ENCODE results near the gene RXRG. TPM values are rescaled to one million over a fixed set of nuclear protein-coding genes. Genes with fewer than 3 reads are reported as not detected.

Gene RXRG
- total RNA-seq, 1 donor from 2014 or later = not detected

GRCh38 chr1:165387505-165387904 lies 57.4 kb downstream of the RXRG start:
- no peak overlapping the region for H3K4me3 Mint-ChIP-seq (ENCODE audit: unreplicated experiment)
- H3K4me1 Mint-ChIP-seq (ENCODE audit: low read depth, unreplicated experiment) = peaks cover 2% of the 10 kb centered on the region

DNA sequence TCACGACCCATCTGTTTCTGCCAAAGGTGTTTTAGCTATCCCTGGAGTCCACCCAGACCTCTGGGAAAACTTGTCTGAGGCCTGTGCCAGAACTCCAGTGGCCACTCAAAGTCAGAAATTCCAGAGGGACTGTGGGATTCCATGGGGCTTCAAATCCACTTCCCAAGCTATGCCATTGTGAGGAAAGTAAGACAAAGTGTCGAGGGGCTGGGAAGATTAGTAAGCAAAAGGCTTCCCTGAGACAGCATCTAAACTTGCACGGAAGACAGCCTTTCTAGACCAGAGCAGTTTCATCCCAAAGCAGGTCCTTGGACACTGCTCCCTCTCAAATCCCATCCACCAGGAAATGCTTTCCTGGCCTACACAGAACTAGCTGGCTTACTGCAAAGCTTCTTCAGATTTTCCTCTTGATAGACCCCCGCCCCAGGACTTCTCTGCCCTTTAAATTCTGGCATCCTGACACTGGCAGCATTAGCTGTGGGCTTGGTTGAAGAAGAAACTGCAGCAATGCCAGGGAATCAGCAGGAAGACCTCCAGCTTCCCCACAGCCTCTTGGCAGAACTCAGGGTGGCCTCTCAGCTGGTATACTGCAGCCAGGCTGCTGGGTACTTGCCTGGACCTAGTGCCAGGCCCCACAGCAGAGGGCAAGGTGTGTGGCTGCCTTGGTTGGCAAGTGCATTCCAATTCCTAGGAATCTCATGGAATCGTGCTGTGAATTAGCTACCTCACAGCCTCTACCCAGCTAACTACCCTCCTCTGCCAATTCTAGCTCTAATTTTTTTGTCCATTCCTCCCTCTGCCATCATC lies 61.1 kb downstream of the RXRG start:
- no peaks in the 10 kb centered on the region for H3K9me3 ChIP-seq (ENCODE audit: insufficient read depth, low read depth, low read length)
- no peak overlapping the region for H3K4me2 ChIP-seq (ENCODE audit: low read length)
- no peaks in the 10 kb centered on the region for H3K4me1 ChIP-seq (ENCODE audit: insufficient read depth, low read length)
- no peak overlapping the region for H3K27ac Mint-ChIP-seq (ENCODE audit: unreplicated experiment)
- no peak overlapping the region for H3K4me3 Mint-ChIP-seq (ENCODE audit: unreplicated experiment)
- H3K4me1 Mint-ChIP-seq (ENCODE audit: low read depth, unreplicated experiment) = peaks cover 2% of the 10 kb centered on the region
- TF ChIP-seq EZH2 (IDR thresholded peaks at IDR 0.05; ENCODE audit: insufficient read depth, low read length) (no peak), CTCF (IDR thresholded peaks at IDR 0.05; ENCODE audit: insufficient read depth, low read depth, low read length) (no peak)
- no peaks in the 10 kb centered on the region for H4K20me1 ChIP-seq (ENCODE audit: insufficient read depth, low read length)
- DNase-seq (ENCODE audit: low read depth) = no peak
- H3K27me3 Mint-ChIP-seq (ENCODE audit: low read depth, unreplicated experiment) = peaks cover 96% of the 10 kb centered on the region
- no peak overlapping the region for H3K4me3 ChIP-seq (ENCODE audit: insufficient read depth, low read depth, low read length)
- H3K36me3 Mint-ChIP-seq (ENCODE audit: low read depth, unreplicated experiment) = peaks cover 4% of the 10 kb centered on the region
- FAIRE-seq = no peak
- H3K36me3 ChIP-seq (ENCODE audit: insufficient read depth, low read length) = no peaks in the 10 kb centered on the region
- no peak overlapping the region for H3K9ac ChIP-seq (ENCODE audit: low read length)
- H2AFZ ChIP-seq (ENCODE audit: low read depth, low read length) = no peak overlapping the region
- no peaks in the 10 kb centered on the region for H3K9me3 Mint-ChIP-seq (ENCODE audit: unreplicated experiment)
- no peaks in the 10 kb centered on the region for H3K79me2 ChIP-seq (ENCODE audit: insufficient read depth, low read length)
- H3K27me3 ChIP-seq (ENCODE audit: insufficient read depth, low read length) = peaks cover 44% of the 10 kb centered on the region
- no peak overlapping the region for H3K27ac ChIP-seq (ENCODE audit: low read depth, low read length)

More at GRCh38 chr1:165387505-165387904, 57.4 kb downstream of the RXRG start:
- Histone ChIP-seq H3K36me3 (ENCODE audit: insufficient read depth, low read length) (no peaks in the 10 kb centered on the region), H4K20me1 (ENCODE audit: insufficient read depth, low read length) (peaks cover under 1% of the 10 kb centered on the region), H3K27ac (ENCODE audit: low read depth, low read length) (no peak overlapping the region), H3K9ac (ENCODE audit: low read length) (no peak overlapping the region), H3K27me3 (ENCODE audit: insufficient read depth, low read length) (peaks cover 71% of the 10 kb centered on the region), H3K4me1 (ENCODE audit: insufficient read depth, low read length) (no peaks in the 10 kb centered on the region), H3K9me3 (ENCODE audit: insufficient read depth, low read depth, low read length) (no peaks in the 10 kb centered on the region), H3K79me2 (ENCODE audit: insufficient read depth, low read length) (no peaks in the 10 kb centered on the region), H2AFZ (ENCODE audit: low read depth, low read length) (no peak overlapping the region), H3K4me2 (ENCODE audit: low read length) (no peak overlapping the region), H3K4me3 (ENCODE audit: insufficient read depth, low read depth, low read length) (no peak overlapping the region)
- DNase-seq (ENCODE audit: low read depth) (no peak), FAIRE-seq (peak; percentile 9)
- TF ChIP-seq EZH2 (IDR thresholded peaks at IDR 0.05; ENCODE audit: insufficient read depth, low read length) (no peak), CTCF (IDR thresholded peaks at IDR 0.05; ENCODE audit: insufficient read depth, low read depth, low read length) (no peak)
- Mint-ChIP-seq H3K27me3 (ENCODE audit: low read depth, unreplicated experiment) (peaks cover 96% of the 10 kb centered on the region), H3K36me3 (ENCODE audit: low read depth, unreplicated experiment) (peaks cover 1% of the 10 kb centered on the region), H3K9me3 (ENCODE audit: unreplicated experiment) (peaks cover 9% of the 10 kb centered on the region), H3K27ac (ENCODE audit: unreplicated experiment) (no peak overlapping the region)

GRCh38 chr1:165383067-165383466 lies 61.9 kb downstream of the RXRG start:
- H4K20me1 ChIP-seq (ENCODE audit: insufficient read depth, low read length) = no peaks in the 10 kb centered on the region
- no peaks in the 10 kb centered on the region for H3K9me3 ChIP-seq (ENCODE audit: insufficient read depth, low read depth, low read length)
- Mint-ChIP-seq H3K4me3 (ENCODE audit: unreplicated experiment) (no peak overlapping the region), H3K36me3 (ENCODE audit: low read depth, unreplicated experiment) (peaks cover 4% of the 10 kb centered on the region), H3K27ac (ENCODE audit: unreplicated experiment) (no peak overlapping the region), H3K27me3 (ENCODE audit: low read depth, unreplicated experiment) (peaks cover 95% of the 10 kb centered on the region), H3K9me3 (ENCODE audit: unreplicated experiment) (no peaks in the 10 kb centered on the region), H3K4me1 (ENCODE audit: low read depth, unreplicated experiment) (peaks cover 2% of the 10 kb centered on the region)
- no peaks in the 10 kb centered on the region for H3K4me1 ChIP-seq (ENCODE audit: insufficient read depth, low read length)
- H3K27ac ChIP-seq (ENCODE audit: low read depth, low read length) = no peak overlapping the region
- no peaks in the 10 kb centered on the region for H3K79me2 ChIP-seq (ENCODE audit: insufficient read depth, low read length)
- H3K36me3 ChIP-seq (ENCODE audit: insufficient read depth, low read length) = no peaks in the 10 kb centered on the region
- peak; percentile 77 for DNase-seq (ENCODE audit: low read depth)
- no peak overlapping the region for H3K9ac ChIP-seq (ENCODE audit: low read length)
- peaks cover 37% of the 10 kb centered on the region for H3K27me3 ChIP-seq (ENCODE audit: insufficient read depth, low read length)
- no peak for TF ChIP-seq CTCF (IDR thresholded peaks at IDR 0.05; ENCODE audit: insufficient read depth, low read depth, low read length)
- no peak for TF ChIP-seq EZH2 (IDR thresholded peaks at IDR 0.05; ENCODE audit: insufficient read depth, low read length)
- no peak overlapping the region for H2AFZ ChIP-seq (ENCODE audit: low read depth, low read length)
- no peak overlapping the region for H3K4me3 ChIP-seq (ENCODE audit: insufficient read depth, low read depth, low read length)
- no peak overlapping the region for H3K4me2 ChIP-seq (ENCODE audit: low read length)
- peak; percentile 23 for FAIRE-seq
